ENCODE results near the gene GSC2.

GRCh38 chr22:19126309-19127273 is 23.5 kb downstream of the GSC2 start:
- TF ChIP-seq EP300 (IDR thresholded peaks at IDR 0.05; ENCODE audit: borderline replicate concordance): no peak
- TF ChIP-seq YY1 (IDR thresholded peaks at IDR 0.05; ENCODE audit: low read depth): no peak
- no peak for TF ChIP-seq CEBPB (IDR thresholded peaks at IDR 0.05)
- TF ChIP-seq RAD21 (IDR thresholded peaks at IDR 0.05; ENCODE audit: low read depth): no peak
- no peak for TF ChIP-seq REST (IDR thresholded peaks at IDR 0.05; ENCODE audit: low read depth)
- no peak for TF ChIP-seq MAX (IDR thresholded peaks at IDR 0.05)
- no peak for TF ChIP-seq ZBTB7A (IDR thresholded peaks at IDR 0.05; ENCODE audit: low read depth)
- no peak for TF ChIP-seq EGR1 (IDR thresholded peaks at IDR 0.05)
- TF ChIP-seq NFIC (IDR thresholded peaks at IDR 0.05): no peak
- no peak for TF ChIP-seq TEAD4 (IDR thresholded peaks at IDR 0.05)
- no peak for TF ChIP-seq USF1 (IDR thresholded peaks at IDR 0.05)
- no peak for TF ChIP-seq CREB1 (IDR thresholded peaks at IDR 0.05; ENCODE audit: low read depth)
- no peak for TF ChIP-seq TAF1 (IDR thresholded peaks at IDR 0.05; ENCODE audit: low read depth)
